Activated CD4-positive, alpha-beta T cell treated with anti-CD3 and anti-CD28 coated beads for 36 hours (primary cell): Measurements from ENCODE around the gene MPIG6B. TPM values are rescaled to one million over a fixed set of nuclear protein-coding genes. Genes with fewer than 3 reads are reported as not detected.

Source experiments
- ATAC-seq: fragments of 200-7000 bp; cut with Tn5 transposase; one replicate; pipeline ENCODE4 v1.10.0; 2021; ENCODE audit warnings: mild to moderate bottlenecking, moderate library complexity
- CTCF ChIA-PET: fragments of 350-600 bp; sonication (Branson Sonifier 250); formaldehyde crosslinking; loops from one replicate; lab custom pipeline; 2021; ENCODE audit warnings: antibody characterized with exemption; lab: Charles Lee
- POLR2A ChIA-PET: fragments of 350-600 bp; sonication (Branson Sonifier 250); formaldehyde crosslinking; loops from one replicate; lab custom pipeline; 2021; ENCODE audit warnings: antibody characterized with exemption, inconsistent platforms; lab: Charles Lee
- DNase-seq: peaks from one replicate; pipeline ENCODE4 v3.0.0-alpha.2; 2020
- H3K27ac Mint-ChIP-seq: one replicate; pipeline ENCODE4 v1.8.0; 2021; ENCODE audit warnings: mixed read lengths
- H3K27me3 Mint-ChIP-seq: one replicate; pipeline ENCODE4 v1.8.0; 2021; ENCODE audit warnings: mixed read lengths
- H3K36me3 Mint-ChIP-seq: one replicate; pipeline ENCODE4 v1.8.0; 2021; ENCODE audit warnings: low read depth, mixed read lengths
- H3K4me1 Mint-ChIP-seq: one replicate; pipeline ENCODE4 v1.8.0; 2021; ENCODE audit warnings: mixed read lengths
- H3K4me3 Mint-ChIP-seq: one replicate; pipeline ENCODE4 v1.8.0; 2021; ENCODE audit warnings: mild to moderate bottlenecking, moderate library complexity, mixed read lengths
- H3K9me3 Mint-ChIP-seq: one replicate; pipeline ENCODE4 v1.8.0; 2021; ENCODE audit warnings: low read depth, mixed read lengths
- intact Hi-C, 2 experiments: fragments of 100-400 bp; cut with DNase I in 1 of 2; cut with micrococcal nuclease in 1 of 2; formaldehyde crosslinking; loops; one replicate each; pipeline versions ENCODE4 v1.14.2 to v1.15.1; 2022 to 2024; cut with DNase I, micrococcal nuclease
- total RNA-seq, 2 experiments: library from RNA; stranded (reverse); gene quantifications; one replicate each; pipeline ENCODE4 v1.2.3, GENCODE V29; 2021

The MPIG6B gene
- total RNA-seq, 2 experiments from 2014 or later, result not detected

- ATAC-seq (no peak), DNase-seq (no peak)
- intact Hi-C loops, result no loop called here
- H3K9me3 Mint-ChIP-seq, result no peaks in the 10 kb centered on the region
- no peaks in the 10 kb centered on the region for H3K27me3 Mint-ChIP-seq
- ChIA-PET CTCF (interaction anchor here (0.5 to 1.2 kb wide), 3 partner anchors 8 to 571 kb away, joined by 3 read pairs; no protein-coding TSS in a partner anchor), POLR2A (interaction anchor here (0.6 kb wide), 1 partner anchor 448 kb away, joined by 4 read pairs; no protein-coding TSS in a partner anchor)
- H3K36me3 Mint-ChIP-seq, result peaks cover 4% of the 10 kb centered on the region
- H3K4me1 Mint-ChIP-seq, result peaks cover 34% of the 10 kb centered on the region
- H3K4me3 Mint-ChIP-seq, result no peak overlapping the region
- no peak overlapping the region for H3K27ac Mint-ChIP-seq
Measured at GRCh38 chr6:31723980-31724691, 963 bp downstream of the MPIG6B start.

GRCh38 chr6:31725502-31726350, 2.6 kb downstream of the MPIG6B start:
- no peaks in the 10 kb centered on the region for H3K27me3 Mint-ChIP-seq
- intact Hi-C loops, result no loop called here
- peaks cover 48% of the 10 kb centered on the region for H3K4me1 Mint-ChIP-seq
- DNase-seq, result peak; percentile 18
- no peaks in the 10 kb centered on the region for H3K9me3 Mint-ChIP-seq
- CTCF ChIA-PET, result interaction anchor here (1.0 to 1.2 kb wide), 3 partner anchors 15 to 45 kb away, joined by 3 read pairs; no protein-coding TSS in a partner anchor
- H3K4me3 Mint-ChIP-seq, result no peak overlapping the region
- peaks cover 11% of the 10 kb centered on the region for H3K36me3 Mint-ChIP-seq
- no peak for ATAC-seq
- POLR2A ChIA-PET, result no interaction called here
- no peak overlapping the region for H3K27ac Mint-ChIP-seq

GRCh38 chr6:31727034-31727716, 4.0 kb downstream of the MPIG6B start:
- CTCF ChIA-PET, result interaction anchor here (0.7 to 1.5 kb wide), 2 partner anchors 42 to 103 kb away, joined by 3 to 10 read pairs; no protein-coding TSS in a partner anchor
- H3K36me3 Mint-ChIP-seq, result peaks cover 20% of the 10 kb centered on the region
- peak; percentile 49 for ATAC-seq
- POLR2A ChIA-PET, result interaction anchor here (0.6 to 0.9 kb wide), 2 partner anchors 103 to 157 kb away, joined by 3 read pairs; no protein-coding TSS in a partner anchor
- peak overlapping the region; percentile 62 for H3K27ac Mint-ChIP-seq
- peak; percentile 51 for DNase-seq
- intact Hi-C loops, result no loop called here
- H3K4me3 Mint-ChIP-seq, result no peak overlapping the region
- peaks cover 50% of the 10 kb centered on the region for H3K4me1 Mint-ChIP-seq
- H3K9me3 Mint-ChIP-seq, result no peaks in the 10 kb centered on the region
- H3K27me3 Mint-ChIP-seq, result no peaks in the 10 kb centered on the region

- Mint-ChIP-seq H3K4me3 (no peak overlapping the region), H3K27ac (peak overlapping the region; percentile 62), H3K9me3 (no peaks in the 10 kb centered on the region), H3K36me3 (peaks cover 23% of the 10 kb centered on the region), H3K27me3 (no peaks in the 10 kb centered on the region), H3K4me1 (peaks cover 50% of the 10 kb centered on the region)
- intact Hi-C loops, result loop anchor here in 1 of 2 experiments (2.0 kb wide), 1 partner anchor 47 kb away; the partner anchor contains the start of gene LY6G5C
- CTCF ChIA-PET, result interaction anchor here (0.7 to 1.5 kb wide), 2 partner anchors 41 to 102 kb away, joined by 3 to 10 read pairs; no protein-coding TSS in a partner anchor
- POLR2A ChIA-PET, result interaction anchor here (0.9 kb wide), 1 partner anchor 102 kb away, joined by 3 read pairs; no protein-coding TSS in a partner anchor
- peak; percentile 17 for ATAC-seq
- DNase-seq, result no peak
Measured at GRCh38 chr6:31727717-31728671, 4.8 kb downstream of the MPIG6B start.

- peak; percentile 14 for ATAC-seq
- Mint-ChIP-seq H3K4me1 (peaks cover 59% of the 10 kb centered on the region), H3K4me3 (peak within 1 kb of the TSS; percentile 69), H3K36me3 (peaks cover 32% of the 10 kb centered on the region), H3K27me3 (no peaks in the 10 kb centered on the region), H3K27ac (peak within 1 kb of the TSS; percentile 5), H3K9me3 (no peaks in the 10 kb centered on the region)
- no peak for DNase-seq
- ChIA-PET POLR2A (no interaction called here), CTCF (interaction anchor here (0.6 to 1.9 kb wide), 12 partner anchors 9 to 231 kb away, joined by 3 to 8 read pairs (median 4); partner anchors contain the start of genes ABHD16A, MSH5 and NEU1)
- intact Hi-C loops, result loop anchor here (1.0 to 2.0 kb wide), 6 partner anchors 9 to 98 kb away; partner anchors contain the start of genes HSPA1B (in 2 of the 2), ABHD16A (in 1 of the 2), LY6G5C (in 1 of the 2) and VARS1 (in 1 of the 2)
Measured at GRCh38 chr6:31728767-31729514, 5.8 kb downstream of the MPIG6B start, which contains the start of gene DDAH2. TSS of gene DDAH2 (minus strand) at chr6:31729299. CDS start at chr6:31729161, 138 bp downstream.

GRCh38 chr6:31729515-31729978, 6.4 kb downstream of the MPIG6B start:
- Mint-ChIP-seq H3K27me3 (no peaks in the 10 kb centered on the region), H3K36me3 (peaks cover 38% of the 10 kb centered on the region), H3K4me1 (peaks cover 65% of the 10 kb centered on the region), H3K27ac (peak overlapping the region; percentile 5), H3K9me3 (no peaks in the 10 kb centered on the region), H3K4me3 (peak overlapping the region; percentile 69)
- ATAC-seq (peak; percentile 59), DNase-seq (peak; percentile 86)
- CTCF ChIA-PET, result interaction anchor here (0.6 to 1.9 kb wide), 17 partner anchors 9 to 360 kb away, joined by 3 to 8 read pairs (median 3); partner anchors contain the start of genes ABHD16A, MSH5 and NEU1
- intact Hi-C loops, result loop anchor here (1.0 to 2.0 kb wide), 6 partner anchors 9 to 98 kb away; partner anchors contain the start of genes HSPA1B (in 2 of the 2), ABHD16A (in 1 of the 2), LY6G5C (in 1 of the 2) and VARS1 (in 1 of the 2)
- POLR2A ChIA-PET, result no interaction called here

- H3K4me3 Mint-ChIP-seq, result peak overlapping the region; percentile 69
- ATAC-seq (peak; percentile 40), DNase-seq (peak; percentile 75)
- POLR2A ChIA-PET, result interaction anchor here (0.6 kb wide), 1 partner anchor 66 kb away, joined by 3 read pairs; no protein-coding TSS in a partner anchor
- H3K27ac Mint-ChIP-seq, result no peak overlapping the region
- no peaks in the 10 kb centered on the region for H3K9me3 Mint-ChIP-seq
- CTCF ChIA-PET, result interaction anchor here (0.6 to 2.3 kb wide), 21 partner anchors 8 to 359 kb away, joined by 3 to 8 read pairs (median 3); partner anchors contain the start of genes ABHD16A, MSH5 and NEU1
- intact Hi-C loops, result loop anchor here (1.0 to 10.0 kb wide), 7 partner anchors 8 to 1475 kb away; partner anchors contain the start of genes HSPA1B (in 2 of the 2), ABHD16A (in 1 of the 2), HSD17B8 (in 1 of the 2) and LY6G5C (in 1 of the 2)
- no peaks in the 10 kb centered on the region for H3K27me3 Mint-ChIP-seq
- peaks cover 43% of the 10 kb centered on the region for H3K36me3 Mint-ChIP-seq
- H3K4me1 Mint-ChIP-seq, result peaks cover 68% of the 10 kb centered on the region
Measured at GRCh38 chr6:31729979-31730630, 6.9 kb downstream of the MPIG6B start.

- H3K9me3 Mint-ChIP-seq, result no peaks in the 10 kb centered on the region
- ATAC-seq (no peak), DNase-seq (no peak)
- H3K27me3 Mint-ChIP-seq, result no peaks in the 10 kb centered on the region
- H3K36me3 Mint-ChIP-seq, result peaks cover 48% of the 10 kb centered on the region
- H3K4me3 Mint-ChIP-seq, result peak overlapping the region; percentile 69
- intact Hi-C loops, result loop anchor here in 1 of 2 experiments (10.0 kb wide), 1 partner anchor 1474 kb away; the partner anchor contains the start of genes HSD17B8, RING1, RXRB and SLC39A7
- ChIA-PET CTCF (interaction anchor here (0.6 to 2.3 kb wide), 11 partner anchors 7 to 132 kb away, joined by 3 to 6 read pairs (median 3); partner anchors contain the start of gene MSH5), POLR2A (no interaction called here)
- H3K27ac Mint-ChIP-seq, result no peak overlapping the region
- H3K4me1 Mint-ChIP-seq, result peaks cover 65% of the 10 kb centered on the region
Measured at GRCh38 chr6:31730631-31731086, 7.5 kb downstream of the MPIG6B start.
